GM18867 (cell line): ENCODE data around the gene CCDC142.

Experiments
- ATAC-seq: cut with Tn5 transposase; IDR thresholded peaks from one replicate; pipeline ENCODE4 v1.9.1; 2021; ENCODE audit warnings: mild to moderate bottlenecking, moderate library complexity; ENCODE audit not compliant: unreplicated experiment

The CCDC142 gene

DNA sequence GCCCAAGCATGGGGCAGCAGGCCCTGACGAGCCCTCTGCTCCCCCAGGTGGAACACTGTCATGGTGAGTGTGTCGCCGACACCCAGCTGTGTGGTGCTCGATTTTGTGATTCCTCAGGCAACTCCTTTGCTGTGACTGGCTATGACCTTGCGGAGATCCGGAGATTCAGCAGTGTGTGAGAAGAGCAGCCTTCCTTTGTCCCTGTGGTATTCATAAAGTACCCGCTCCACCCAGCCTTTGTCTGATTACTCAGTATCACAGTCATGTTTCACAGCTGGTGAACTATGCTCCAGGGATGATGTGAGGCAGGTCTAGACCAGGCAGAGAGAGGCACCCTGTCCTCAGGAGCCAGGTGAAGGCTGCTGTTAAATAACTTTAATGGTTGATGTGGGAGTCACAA is 57.3 kb downstream of the CCDC142 start:
- ATAC-seq: no peak

DNA sequence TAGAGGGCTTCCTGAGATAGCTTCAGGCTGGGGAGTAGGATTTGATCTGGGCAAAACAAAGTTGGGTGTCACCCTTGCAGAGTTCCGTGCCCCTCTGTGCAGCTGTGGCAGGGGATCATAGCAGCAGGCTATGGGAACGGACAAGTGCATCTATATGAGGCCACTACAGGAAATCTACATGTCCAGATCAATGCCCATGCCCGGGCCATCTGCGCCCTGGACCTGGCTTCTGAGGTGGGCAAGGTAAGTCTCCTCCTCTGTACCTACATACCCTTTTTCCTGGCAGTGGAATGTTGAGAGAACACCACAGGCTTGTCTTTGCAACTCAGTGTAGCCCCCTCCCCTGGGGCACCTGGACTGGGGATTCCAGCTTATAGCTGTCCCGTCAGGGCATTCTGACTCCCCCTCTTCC is 57.8 kb downstream of the CCDC142 start:
- ATAC-seq: no peak

DNA sequence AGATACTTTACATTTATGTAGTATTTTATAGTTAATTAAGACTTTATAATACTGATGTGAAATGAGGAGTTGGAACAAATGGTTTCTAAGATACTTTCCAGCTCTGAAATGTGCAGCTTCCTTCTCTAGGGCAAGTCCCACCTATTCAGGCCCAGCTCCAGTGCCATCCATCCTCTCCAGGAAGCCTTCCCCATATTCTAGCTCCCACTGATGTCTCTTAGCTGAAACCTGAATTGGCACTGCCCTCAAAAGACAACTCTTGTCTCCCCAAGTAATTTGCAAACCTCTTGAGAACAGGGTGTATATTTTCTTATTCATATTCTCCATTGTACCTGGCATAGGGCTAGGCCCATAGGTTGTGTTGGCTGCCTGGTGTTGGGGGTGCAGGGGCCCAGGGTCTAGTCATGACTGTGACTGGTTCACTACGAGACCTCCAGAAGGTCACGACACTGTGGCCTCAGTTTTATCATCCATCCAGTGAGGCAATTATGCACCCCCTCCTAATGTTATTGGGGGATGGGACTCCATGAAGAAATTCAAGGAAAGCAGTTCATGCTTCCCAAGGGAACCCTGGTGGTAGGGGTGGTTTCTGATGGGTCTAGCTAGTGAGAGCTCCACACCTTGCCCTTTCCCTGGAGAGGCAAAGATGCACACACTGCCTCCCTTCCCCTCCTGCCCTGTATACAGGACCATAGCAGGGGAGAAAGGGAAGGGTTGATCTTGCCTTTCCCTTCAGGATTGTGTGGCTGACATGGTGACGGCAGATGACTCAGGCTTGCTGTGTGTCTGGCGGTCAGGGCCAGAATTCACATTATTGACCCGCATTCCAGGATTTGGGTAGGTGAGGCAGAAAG is 58.4 kb downstream of the CCDC142 start:
- no peak for ATAC-seq
